K562 (cell line): ENCODE data around the gene NIPA2. TPM values are rescaled to one million over a fixed set of nuclear protein-coding genes. Genes with fewer than 3 reads are reported as not detected.

ENCODE experiments used
- ATAC-seq: fragments of 200-7000 bp; cut with Tn5 transposase; 3 replicates; pipeline ENCODE4 v1.9.1; 2020; ENCODE audit warnings: moderate library complexity
- BruUV-seq: library from RNA; stranded (reverse); fragments of 400-500 nt; replicated peaks from 2 replicates; lab custom pipeline; 2021; lab: Mats Ljungman, UMichigan
- CTCF ChIA-PET: fragments of 300-600 bp; formaldehyde crosslinking; extraction: SDS; loops from one replicate; lab custom pipeline; 2021; ENCODE audit warnings: low intra/inter-chr PET ratio; lab: Yijun Ruan, JAX
- POLR2A ChIA-PET: fragments of 300-600, 350-650 bp; sonication (Branson Sonifier 250); formaldehyde crosslinking; extraction: SDS; loops from one replicate; lab custom pipeline; 2021; ENCODE audit warnings: antibody characterized with exemption, inconsistent platforms; lab: Yijun Ruan, JAX
- DNase-seq, 4 experiments: peaks; one replicate each; pipeline versions ENCODE4 v3.0.0 to v3.0.0-alpha.2; 2011 to 2018; ENCODE audit warnings: low spot score in 3 of 4, mixed read lengths in 3 of 4; ENCODE audit errors: extremely low read depth in 1 of 4
- FAIRE-seq: peaks from 2 replicates; lab custom pipeline; 2011; peaks lifted over from hg19 to GRCh38; lab: Jason Lieb, UNC
- H2AFZ ChIP-seq: 2 replicates; pipeline ENCODE4 v1.6.0; 2011; ENCODE audit warnings: low read depth, low read length, control low read depth, inconsistent platforms
- H3K27ac ChIP-seq: fragments of 200-600 bp; 3 replicates; pipeline ENCODE4 v1.8.0; 2011; ENCODE audit warnings: low read depth, mild to moderate bottlenecking, control low read depth, inconsistent platforms, low read length, moderate library complexity, mixed read lengths; ENCODE audit errors: extremely low read depth
- H3K27me3 ChIP-seq, 2 experiments: fragments of 300-600 bp in 1 of 2; 2 replicates in 1 of 2; 3 replicates in 1 of 2; pipeline versions ENCODE4 v1.6.0 to v1.8.0; 2011; ENCODE audit warnings: inconsistent platforms in 2 of 2, low read length in 2 of 2, mild to moderate bottlenecking in 1 of 2, mixed read lengths in 1 of 2, moderate library complexity in 1 of 2; ENCODE audit not compliant: control insufficient read depth in 2 of 2, insufficient read depth in 2 of 2
- H3K36me3 ChIP-seq: fragments of 300-600 bp; 3 replicates; pipeline ENCODE4 v1.8.0; 2011; ENCODE audit warnings: mild to moderate bottlenecking, low read length, inconsistent platforms; ENCODE audit not compliant: control insufficient read depth, insufficient read depth
- H3K4me1 ChIP-seq, 2 experiments: fragments of 200-600 bp in 1 of 2; replicated peaks in 1 of 2; 2 replicates in 1 of 2; 3 replicates in 1 of 2; pipeline versions ENCODE4 v1.5.1 to v1.8.0; 2011; ENCODE audit warnings: inconsistent platforms in 2 of 2, low read length in 2 of 2, mild to moderate bottlenecking in 1 of 2, mixed read lengths in 1 of 2, moderate library complexity in 1 of 2; ENCODE audit not compliant: control insufficient read depth in 2 of 2, insufficient read depth in 2 of 2
- H3K4me2 ChIP-seq: 2 replicates; pipeline ENCODE4 v1.6.1; 2011; ENCODE audit warnings: low read length, control low read depth, inconsistent platforms, mixed read lengths; ENCODE audit not compliant: insufficient read depth
- H3K4me3 ChIP-seq: fragments of 200-600 bp; sonication (generic), shearing (Covaris generic); 2 replicates; pipeline ENCODE4 v1.5.1; 2016; ENCODE audit warnings: control low read depth, inconsistent platforms
- H3K79me2 ChIP-seq: fragments of 200-600 bp; 3 replicates; pipeline ENCODE4 v1.8.0; 2011; ENCODE audit warnings: low read length, inconsistent platforms; ENCODE audit not compliant: control insufficient read depth, insufficient read depth
- H3K9ac ChIP-seq, 2 experiments: 2 replicates each; pipeline versions ENCODE4 v1.6.0 to v1.6.1; 2011; ENCODE audit warnings: low read depth in 2 of 2, low read length in 2 of 2, control low read depth in 1 of 2, inconsistent platforms in 1 of 2, mild to moderate bottlenecking in 1 of 2, mixed read lengths in 1 of 2; ENCODE audit not compliant: insufficient read depth in 1 of 2
- H3K9me1 ChIP-seq: one replicate; pipeline ENCODE4 v1.6.0; 2011; ENCODE audit warnings: inconsistent platforms, mild to moderate bottlenecking, low read length, moderate library complexity; ENCODE audit not compliant: control insufficient read depth, insufficient read depth
- H3K9me3 ChIP-seq: replicated peaks from 2 replicates; pipeline ENCODE4 v1.5.1; 2011; ENCODE audit warnings: low read depth, low read length, inconsistent platforms; ENCODE audit not compliant: control insufficient read depth, insufficient read depth
- H4K20me1 ChIP-seq: replicated peaks from 2 replicates; pipeline ENCODE4 v1.6.1; 2011; ENCODE audit warnings: low read length, inconsistent platforms, mixed read lengths; ENCODE audit not compliant: control insufficient read depth, insufficient read depth
- CC2D1A ChIP-seq: fragments of 450-650 bp; IDR thresholded peaks from 2 replicates; pipeline ENCODE4 v1.6.1; 2017; ENCODE audit warnings: mild to moderate bottlenecking
- DPF2 ChIP-seq: fragments of 450-650 bp; IDR thresholded peaks from 2 replicates; pipeline ENCODE4 v1.6.1; 2016
- ETV5 ChIP-seq: sonication (generic); formaldehyde crosslinking; IDR thresholded peaks from 2 replicates; pipeline ENCODE4 v1.4.0; 2020; ENCODE audit warnings: low read depth, mild to moderate bottlenecking, missing genetic modification reagents
- FOXP4 ChIP-seq: sonication (generic); formaldehyde crosslinking; IDR thresholded peaks from 2 replicates; pipeline ENCODE4 v1.8.0; 2022; ENCODE audit warnings: mild to moderate bottlenecking, missing genetic modification reagents, borderline replicate concordance
- HEY1 ChIP-seq: fragments of 250-450 bp; sonication (Bioruptor Pico); IDR thresholded peaks from 2 replicates; pipeline ENCODE4 v1.5.0; 2020; ENCODE audit warnings: mild to moderate bottlenecking, moderate library complexity, borderline replicate concordance
- ILF3 ChIP-seq: fragments of 450-650 bp; IDR thresholded peaks from 2 replicates; pipeline ENCODE4 v1.6.1; 2018; ENCODE audit warnings: antibody characterized with exemption, mild to moderate bottlenecking, moderate library complexity, borderline replicate concordance
- KDM4B ChIP-seq, 2 experiments: fragments of 450-650 bp in 1 of 2; sonication (generic) in 1 of 2; IDR thresholded peaks; 2 replicates each; pipeline ENCODE4 v1.6.1; 2016 to 2017; ENCODE audit warnings: borderline replicate concordance in 2 of 2, antibody characterized with exemption in 1 of 2, low read depth in 1 of 2, mild to moderate bottlenecking in 1 of 2
- MBD1 ChIP-seq: fragments of 250-450 bp; sonication (Bioruptor Pico); IDR thresholded peaks from 2 replicates; pipeline ENCODE4 v1.8.0; 2022; ENCODE audit warnings: inconsistent platforms
- NUFIP1 ChIP-seq: fragments of 450-650 bp; IDR thresholded peaks from 2 replicates; pipeline ENCODE4 v1.6.1; 2018; ENCODE audit not compliant: partially characterized antibody
- SRSF1 ChIP-seq: fragments of 200-400 bp; formaldehyde crosslinking; IDR thresholded peaks from 2 replicates; pipeline ENCODE4 v1.6.1; 2017; ENCODE audit warnings: mild to moderate bottlenecking, low read depth, low read length, moderate library complexity
- USF2 ChIP-seq: sonication (generic); formaldehyde crosslinking; IDR thresholded peaks from 2 replicates; pipeline ENCODE4 v1.5.0; 2020; ENCODE audit warnings: missing genetic modification reagents
- XRCC5 ChIP-seq: fragments of 200-400 bp; formaldehyde crosslinking; IDR thresholded peaks from 2 replicates; pipeline ENCODE4 v1.6.1; 2017; ENCODE audit warnings: low read depth, mild to moderate bottlenecking, low read length
- ZBTB43 ChIP-seq: sonication (generic); formaldehyde crosslinking; IDR thresholded peaks from 2 replicates; pipeline ENCODE4 v1.8.0; 2023; ENCODE audit warnings: mild to moderate bottlenecking, missing genetic modification reagents
- ZNF133 ChIP-seq: fragments of 250-450 bp; sonication (Bioruptor Pico); IDR thresholded peaks from 2 replicates; pipeline ENCODE4 v1.4.0; 2020; ENCODE audit warnings: mild to moderate bottlenecking
- ZNF184 ChIP-seq: sonication (generic); formaldehyde crosslinking; IDR thresholded peaks from 2 replicates; pipeline ENCODE4 v1.5.0; 2020; ENCODE audit warnings: missing genetic modification reagents
- ZNF57 ChIP-seq: fragments of 450-650 bp; formaldehyde crosslinking; IDR thresholded peaks from 2 replicates; pipeline ENCODE4 v1.4.0; 2020; ENCODE audit warnings: mild to moderate bottlenecking, moderate library complexity
- ZZZ3 ChIP-seq: fragments of 450-650 bp; IDR thresholded peaks from 2 replicates; pipeline ENCODE4 v1.6.1; 2016; ENCODE audit warnings: antibody characterized with exemption, mild to moderate bottlenecking, moderate library complexity
- WGBS: fragments of 100-300 bp; shearing (Covaris generic); methylation state at CpG from one replicate; pipeline ENCODE4 v1.1.6; 2016; ENCODE audit warnings: low coverage, mixed read lengths; ENCODE audit not compliant: insufficient coverage; ENCODE audit errors: missing lambda C conversion rate; 5-methylcytosine and 5-hydroxymethylcytosine counted together
- in situ Hi-C: fragments of 300-500 bp; cut with MboI; formaldehyde crosslinking; loops from 4 replicates; pipeline ENCODE4 v1.15.0; 2018; ENCODE audit warnings: inconsistent platforms, mixed read lengths
- intact Hi-C: fragments of 100-400 bp; cut with micrococcal nuclease; formaldehyde crosslinking; loops from 2 replicates; pipeline ENCODE4 v1.14.2; 2022
- polyA plus RNA-seq, 8 experiments: library from polyadenylated mRNA; depleted of rRNA in 4 of 8; stranded (reverse) in 5 of 8; unstranded in 3 of 8; fragments of >200 nt; fragmentation: Nextera tagmentation in 2 of 8; fragmentation: Illumina TruSeq in 1 of 8; extraction: Ambion mirVana in 2 of 8; extraction: Trizol in 1 of 8; gene quantifications; 2 replicates each; pipeline versions ENCODE4 v1.2.1 to v1.2.3, GENCODE V29; 2011 to 2014; ENCODE audit warnings: inconsistent platforms in 1 of 8, missing spikeins in 1 of 8
- total RNA-seq, 7 experiments: library from RNA; depleted of rRNA in 6 of 7; stranded (reverse); fragments of >200 nt in 6 of 7; fragmentation: Illumina TruSeq in 2 of 7; extraction: Trizol in 2 of 7; gene quantifications; 2 replicates each; pipeline versions ENCODE4 v1.2.1 to v1.2.3, GENCODE V29; 2011 to 2021; ENCODE audit warnings: low replicate concordance in 1 of 7

The NIPA2 gene
- total and polyA plus RNA-seq, 9 of the 15 experiments (the other 6 are each of a cell fraction or from before 2014, with no cell fraction given) = 18.7 to 107 (median 87.3) TPM

- no peak for TF ChIP-seq FOXP4
- no peak for TF ChIP-seq ZNF57 (CRISPR knock-in tag)
- no peak for TF ChIP-seq USF2
- no peak for TF ChIP-seq SRSF1
- TF ChIP-seq ZZZ3 = no peak
- no peak for TF ChIP-seq HEY1
- no peak for TF ChIP-seq KDM4B (IDR thresholded peaks at IDR 0.05; ENCODE audit: borderline replicate concordance in 2 of 2, low read depth in 1 of 2)
- no peak for TF ChIP-seq ILF3
Observed at GRCh38 chr15:22813844-22814243, 24.6 kb upstream of the NIPA2 start (continued).

- Histone ChIP-seq H3K9me1 (peaks cover 3% of the 10 kb centered on the region), H3K36me3 (peaks cover 47% of the 10 kb centered on the region), H3K4me2 (no peak overlapping the region), H3K9me3 (no peaks in the 10 kb centered on the region), H3K27ac (no peak overlapping the region), H2AFZ (no peak overlapping the region), H3K27me3 (no peaks in the 10 kb centered on the region), H3K4me3 (no peak overlapping the region), H4K20me1 (0 out of 2 replicates have a peak, but pooled peaks cover 5% of the 10 kb centered on the region), H3K9ac (no peak overlapping the region), H3K79me2 (peaks cover 4% of the 10 kb centered on the region; the same call in 1 of the 3 replicates), H3K4me1 (no peaks in the 10 kb centered on the region)
- no peak for FAIRE-seq
- no TSS peak for BruUV-seq
- ChIA-PET POLR2A (interaction anchor here (0.8 to 0.9 kb wide), 2 partner anchors 22 to 24 kb away, joined by 3 read pairs; no protein-coding TSS in a partner anchor), CTCF (no interaction called here)
- intact Hi-C loops (no loop called here), in situ Hi-C loops (no loop called here)
- no peak for ATAC-seq
- DNase-seq = no peak
- 100% methylated on average over 1 of the region's 1 CpG for WGBS
- TF ChIP-seq DPF2 = no peak
- no peak for TF ChIP-seq ZNF184 (CRISPR knock-in tag)
- TF ChIP-seq ZBTB43 = no peak
- no peak for TF ChIP-seq CC2D1A
- TF ChIP-seq ETV5 (CRISPR knock-in tag) = no peak
- no peak for TF ChIP-seq NUFIP1
- no peak for TF ChIP-seq XRCC5
- no peak for TF ChIP-seq MBD1 (CRISPR knock-in tag)
- no peak for TF ChIP-seq ZNF133 (CRISPR knock-in tag)
Observed at GRCh38 chr15:22815766-22816165, 22.7 kb upstream of the NIPA2 start.
